Ascending aorta (tissue), 2 donors: ENCODE results near the gene GRID2. TPM values are rescaled to one million over a fixed set of nuclear protein-coding genes. Genes with fewer than 3 reads are reported as not detected.

ENCODE experiments used
- DNase-seq, 2 donors: peaks; one replicate each; pipeline ENCODE4 v3.0.0-alpha.2; 2019; ENCODE audit warnings: low spot score in 2 of 2
- H3K27ac ChIP-seq, 2 donors: fragments of 200-600 bp; sonication (generic); one replicate each; pipeline ENCODE4 v1.5.1; 2016 to 2017; ENCODE audit warnings: mild to moderate bottlenecking in 1 of 2
- H3K27me3 ChIP-seq: fragments of 200-600 bp; sonication (generic); one replicate; pipeline ENCODE4 v1.5.1; 2017
- H3K36me3 ChIP-seq, 2 donors: fragments of 200-600 bp; sonication (generic); one replicate each; pipeline ENCODE4 v1.5.1; 2016
- H3K4me1 ChIP-seq, 2 donors: fragments of 200-600 bp; sonication (generic); one replicate each; pipeline ENCODE4 v1.5.1; 2016 to 2017; ENCODE audit warnings: mild to moderate bottlenecking in 1 of 2
- H3K4me3 ChIP-seq, 2 donors: fragments of 200-600 bp; sonication (generic); one replicate each; pipeline ENCODE4 v1.5.1; 2016 to 2017; ENCODE audit warnings: mild to moderate bottlenecking in 1 of 2
- H3K9me3 ChIP-seq, 2 donors: fragments of 200-600 bp; sonication (generic); one replicate each; pipeline ENCODE4 v1.5.1; 2016
- CTCF ChIP-seq, 3 experiments: fragments of 200-600 bp in 2 of 3; fragments of 450-650 bp in 1 of 3; sonication (generic) in 2 of 3; IDR thresholded peaks; one replicate each; pipeline ENCODE4 v1.5.1; 2016 to 2019; ENCODE audit warnings: antibody characterized with exemption in 3 of 3, mild to moderate bottlenecking in 1 of 3, moderate library complexity in 1 of 3
- intact Hi-C: fragments of 100-400 bp; cut with DNase I; formaldehyde crosslinking; loops from one replicate; pipeline ENCODE4 v1.15.1; 2023
- total RNA-seq: library from RNA; depleted of rRNA; stranded (reverse); fragments of >200 nt; gene quantifications from one replicate; pipeline ENCODE4 v1.1.0, GENCODE V29; 2016

Gene GRID2
- total RNA-seq, 1 donor from 2014 or later: not detected

GRCh38 chr4:93810340-93810992, 1506.7 kb downstream of the GRID2 start:
- Histone ChIP-seq H3K9me3 (no peaks in the 10 kb centered on the region), H3K4me1 (no peaks in the 10 kb centered on the region), H3K27ac (no peak overlapping the region), H3K36me3 (no peaks in the 10 kb centered on the region), H3K4me3 (no peak overlapping the region), H3K27me3 (no peaks in the 10 kb centered on the region)
- DNase-seq: no peak
- intact Hi-C loops: no loop called here
- TF ChIP-seq CTCF (IDR thresholded peaks at IDR 0.05): no peak

- no peaks in the 10 kb centered on the region for H3K4me1 ChIP-seq
- H3K4me3 ChIP-seq: no peak overlapping the region
- H3K36me3 ChIP-seq: no peaks in the 10 kb centered on the region
- intact Hi-C loops: no loop called here
- DNase-seq: no peak
- no peaks in the 10 kb centered on the region for H3K9me3 ChIP-seq
- no peak overlapping the region for H3K27ac ChIP-seq
- no peaks in the 10 kb centered on the region for H3K27me3 ChIP-seq
- TF ChIP-seq CTCF (IDR thresholded peaks at IDR 0.05): no peak
Measured at GRCh38 chr4:93813092-93813491, 1509.3 kb downstream of the GRID2 start.

GRCh38 chr4:93814141-93814540, 1510.4 kb downstream of the GRID2 start:
- DNase-seq: no peak
- Histone ChIP-seq H3K4me3 (no peak overlapping the region), H3K27ac (no peak overlapping the region), H3K4me1 (no peaks in the 10 kb centered on the region), H3K9me3 (no peaks in the 10 kb centered on the region), H3K36me3 (no peaks in the 10 kb centered on the region), H3K27me3 (no peaks in the 10 kb centered on the region)
- TF ChIP-seq CTCF (IDR thresholded peaks at IDR 0.05): no peak
- intact Hi-C loops: no loop called here

GRCh38 chr4:93814722-93815121, 1511.0 kb downstream of the GRID2 start:
- intact Hi-C loops: no loop called here
- Histone ChIP-seq H3K27ac (no peak overlapping the region), H3K4me3 (no peak overlapping the region), H3K4me1 (no peaks in the 10 kb centered on the region), H3K36me3 (no peaks in the 10 kb centered on the region), H3K27me3 (no peaks in the 10 kb centered on the region), H3K9me3 (no peaks in the 10 kb centered on the region)
- DNase-seq: no peak
- no peak for TF ChIP-seq CTCF (IDR thresholded peaks at IDR 0.05)
